Panc1 (cell line): ENCODE data around the gene RCSD1.

Experiments used
- POLR2AphosphoS5 ChIP-seq: IDR thresholded peaks from 2 replicates; pipeline ENCODE4 v1.6.1; 2012; ENCODE audit warnings: mild to moderate bottlenecking, low read depth, low read length, moderate library complexity
- SIN3A ChIP-seq: IDR thresholded peaks from 2 replicates; pipeline ENCODE4 v1.6.1; 2012; ENCODE audit warnings: low read depth, mild to moderate bottlenecking, low read length, moderate library complexity, borderline replicate concordance; ENCODE audit not compliant: insufficient read depth
- TF ChIP-seq, protein P1 (sequence below): fragments of 450-650 bp; IDR thresholded peaks from 2 replicates; pipeline ENCODE4 v1.5.1; 2017; ENCODE audit warnings: mild to moderate bottlenecking

DNA sequence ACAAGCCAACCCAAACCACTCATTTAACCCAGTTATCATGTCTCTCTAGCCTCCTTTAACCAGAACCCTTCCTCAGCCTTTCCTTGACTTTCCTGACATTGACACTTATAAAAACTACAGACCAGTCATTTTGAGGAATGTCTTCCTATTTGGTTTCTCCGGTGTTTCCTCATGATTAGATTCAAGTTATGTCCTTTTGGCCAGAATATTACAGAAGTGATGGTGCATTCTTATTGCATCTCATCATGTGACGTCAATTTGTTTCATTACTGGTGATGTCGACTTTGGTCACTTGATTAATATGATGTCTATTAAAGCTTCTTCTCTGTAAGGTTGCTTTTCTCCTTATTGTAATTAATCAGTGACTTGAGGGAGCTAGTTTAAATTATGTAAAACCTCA lies 6.1 kb upstream of the RCSD1 start:
- TF ChIP-seq, protein P1, sequence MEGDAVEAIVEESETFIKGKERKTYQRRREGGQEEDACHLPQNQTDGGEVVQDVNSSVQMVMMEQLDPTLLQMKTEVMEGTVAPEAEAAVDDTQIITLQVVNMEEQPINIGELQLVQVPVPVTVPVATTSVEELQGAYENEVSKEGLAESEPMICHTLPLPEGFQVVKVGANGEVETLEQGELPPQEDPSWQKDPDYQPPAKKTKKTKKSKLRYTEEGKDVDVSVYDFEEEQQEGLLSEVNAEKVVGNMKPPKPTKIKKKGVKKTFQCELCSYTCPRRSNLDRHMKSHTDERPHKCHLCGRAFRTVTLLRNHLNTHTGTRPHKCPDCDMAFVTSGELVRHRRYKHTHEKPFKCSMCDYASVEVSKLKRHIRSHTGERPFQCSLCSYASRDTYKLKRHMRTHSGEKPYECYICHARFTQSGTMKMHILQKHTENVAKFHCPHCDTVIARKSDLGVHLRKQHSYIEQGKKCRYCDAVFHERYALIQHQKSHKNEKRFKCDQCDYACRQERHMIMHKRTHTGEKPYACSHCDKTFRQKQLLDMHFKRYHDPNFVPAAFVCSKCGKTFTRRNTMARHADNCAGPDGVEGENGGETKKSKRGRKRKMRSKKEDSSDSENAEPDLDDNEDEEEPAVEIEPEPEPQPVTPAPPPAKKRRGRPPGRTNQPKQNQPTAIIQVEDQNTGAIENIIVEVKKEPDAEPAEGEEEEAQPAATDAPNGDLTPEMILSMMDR, result no peak
- no peak for TF ChIP-seq SIN3A
- TF ChIP-seq POLR2AphosphoS5, result no peak
